PC-3 (cell line): ENCODE data around the gene CRIP2.

Experiments
- EZH2 ChIP-seq: fragments of 300-600 bp; sonication (generic); IDR thresholded peaks from one replicate; pipeline ENCODE4 v1.6.1; 2017; ENCODE audit warnings: antibody characterized with exemption, mild to moderate bottlenecking, low read length; ENCODE audit not compliant: unreplicated experiment
- EZH2phosphoT487 ChIP-seq: fragments of 300-600 bp; sonication (generic); IDR thresholded peaks from 2 replicates; pipeline ENCODE4 v1.6.1; 2018; ENCODE audit warnings: mild to moderate bottlenecking, antibody characterized with exemption, low read length, borderline replicate concordance
- TF ChIP-seq, protein P1 (sequence below): fragments of 300-600 bp; sonication (generic); conservative IDR thresholded peaks from 2 replicates; pipeline ENCODE4 v1.5.1; 2017; ENCODE audit warnings: antibody characterized with exemption, low read depth, mild to moderate bottlenecking, low read length

DNA sequence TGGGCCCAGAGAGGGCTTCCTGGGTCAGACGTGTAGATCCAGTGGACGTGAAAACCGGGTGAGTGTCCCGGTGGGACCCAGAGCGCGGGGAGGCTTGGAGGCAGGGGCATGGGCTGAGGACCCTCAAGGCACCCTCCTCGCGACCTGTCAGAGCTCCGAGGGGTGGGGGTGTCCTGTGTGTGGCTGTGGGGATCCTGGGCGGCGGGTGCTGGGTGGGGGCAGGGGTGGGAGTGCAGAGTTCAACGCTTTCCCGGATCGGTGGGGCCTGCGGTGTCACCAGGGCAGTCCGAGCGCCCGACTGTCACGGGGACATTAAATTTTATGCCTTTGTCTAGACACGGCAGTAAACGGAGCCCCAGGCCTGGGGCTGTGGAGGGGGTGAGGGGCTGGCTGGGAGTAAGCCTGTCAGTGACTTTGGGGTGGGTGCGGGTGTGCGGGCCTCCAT is 52.8 kb downstream of the CRIP2 start:
- TF ChIP-seq, protein P1, sequence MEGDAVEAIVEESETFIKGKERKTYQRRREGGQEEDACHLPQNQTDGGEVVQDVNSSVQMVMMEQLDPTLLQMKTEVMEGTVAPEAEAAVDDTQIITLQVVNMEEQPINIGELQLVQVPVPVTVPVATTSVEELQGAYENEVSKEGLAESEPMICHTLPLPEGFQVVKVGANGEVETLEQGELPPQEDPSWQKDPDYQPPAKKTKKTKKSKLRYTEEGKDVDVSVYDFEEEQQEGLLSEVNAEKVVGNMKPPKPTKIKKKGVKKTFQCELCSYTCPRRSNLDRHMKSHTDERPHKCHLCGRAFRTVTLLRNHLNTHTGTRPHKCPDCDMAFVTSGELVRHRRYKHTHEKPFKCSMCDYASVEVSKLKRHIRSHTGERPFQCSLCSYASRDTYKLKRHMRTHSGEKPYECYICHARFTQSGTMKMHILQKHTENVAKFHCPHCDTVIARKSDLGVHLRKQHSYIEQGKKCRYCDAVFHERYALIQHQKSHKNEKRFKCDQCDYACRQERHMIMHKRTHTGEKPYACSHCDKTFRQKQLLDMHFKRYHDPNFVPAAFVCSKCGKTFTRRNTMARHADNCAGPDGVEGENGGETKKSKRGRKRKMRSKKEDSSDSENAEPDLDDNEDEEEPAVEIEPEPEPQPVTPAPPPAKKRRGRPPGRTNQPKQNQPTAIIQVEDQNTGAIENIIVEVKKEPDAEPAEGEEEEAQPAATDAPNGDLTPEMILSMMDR: no peak
- TF ChIP-seq EZH2 (no peak), EZH2phosphoT487 (no peak)
